ENCODE results near the gene IFI30.

IFI30 gene

GRCh38 chr19:18137657-18138339 lies 35.8 kb upstream of the IFI30 start:
- TF ChIP-seq CTCF (IDR thresholded peaks at IDR 0.05): no peak
- Histone ChIP-seq H3K4me1 (no peaks in the 10 kb centered on the region), H3K9ac (no peak overlapping the region), H3K9me3 (ENCODE audit: control insufficient read depth, low read length) (no peaks in the 10 kb centered on the region), H3K27ac (no peak overlapping the region), H2AFZ (no peak overlapping the region), H3K79me2 (no peaks in the 10 kb centered on the region), H3K4me3 (ENCODE audit: low read depth, low read length) (no peak overlapping the region), H3K4me2 (ENCODE audit: low read length) (no peak overlapping the region), H3K27me3 (ENCODE audit: control insufficient read depth, insufficient read depth, low read length) (no peaks in the 10 kb centered on the region), H3K36me3 (ENCODE audit: control insufficient read depth, insufficient read depth, low read length) (no peaks in the 10 kb centered on the region)

GRCh38 chr19:18140473-18140872 lies 33.1 kb upstream of the IFI30 start:
- H3K27ac ChIP-seq: no peak overlapping the region
- no peak overlapping the region for H3K9ac ChIP-seq
- no peaks in the 10 kb centered on the region for H3K36me3 ChIP-seq (ENCODE audit: control insufficient read depth, insufficient read depth, low read length)

GRCh38 chr19:18141031-18141430 lies 32.6 kb upstream of the IFI30 start:
- no peaks in the 10 kb centered on the region for H3K9me3 ChIP-seq (ENCODE audit: control insufficient read depth, low read length)
- no peak overlapping the region for H3K27ac ChIP-seq
- H3K79me2 ChIP-seq: peaks cover 2% of the 10 kb centered on the region
- no peaks in the 10 kb centered on the region for H3K27me3 ChIP-seq (ENCODE audit: control insufficient read depth, insufficient read depth, low read length)
- no peaks in the 10 kb centered on the region for H3K36me3 ChIP-seq (ENCODE audit: control insufficient read depth, insufficient read depth, low read length)
- no peak for TF ChIP-seq CTCF (IDR thresholded peaks at IDR 0.05)
- no peak overlapping the region for H3K4me3 ChIP-seq (ENCODE audit: low read depth, low read length)
- H2AFZ ChIP-seq: no peak overlapping the region
- no peak overlapping the region for H3K4me2 ChIP-seq (ENCODE audit: low read length)
- no peak overlapping the region for H3K9ac ChIP-seq
- no peaks in the 10 kb centered on the region for H3K4me1 ChIP-seq

More at GRCh38 chr19:18140473-18140872, 33.1 kb upstream of the IFI30 start:
- H3K4me2 ChIP-seq (ENCODE audit: low read length): no peak overlapping the region
- no peaks in the 10 kb centered on the region for H3K27me3 ChIP-seq (ENCODE audit: control insufficient read depth, insufficient read depth, low read length)
- no peaks in the 10 kb centered on the region for H3K4me1 ChIP-seq
- H3K79me2 ChIP-seq: peaks cover 2% of the 10 kb centered on the region
- no peak for TF ChIP-seq CTCF (IDR thresholded peaks at IDR 0.05)
- no peaks in the 10 kb centered on the region for H3K9me3 ChIP-seq (ENCODE audit: control insufficient read depth, low read length)
- H2AFZ ChIP-seq: no peak overlapping the region
- no peak overlapping the region for H3K4me3 ChIP-seq (ENCODE audit: low read depth, low read length)

GRCh38 chr19:18143902-18144301 lies 29.7 kb upstream of the IFI30 start:
- Histone ChIP-seq H3K9ac (no peak overlapping the region), H2AFZ (no peak overlapping the region), H3K27ac (no peak overlapping the region), H3K79me2 (peaks cover 2% of the 10 kb centered on the region), H3K4me2 (ENCODE audit: low read length) (no peak overlapping the region), H3K9me3 (ENCODE audit: control insufficient read depth, low read length) (no peaks in the 10 kb centered on the region), H3K4me1 (no peaks in the 10 kb centered on the region), H3K36me3 (ENCODE audit: control insufficient read depth, insufficient read depth, low read length) (no peaks in the 10 kb centered on the region), H3K27me3 (ENCODE audit: control insufficient read depth, insufficient read depth, low read length) (no peaks in the 10 kb centered on the region), H3K4me3 (ENCODE audit: low read depth, low read length) (no peak overlapping the region)
- no peak for TF ChIP-seq CTCF (IDR thresholded peaks at IDR 0.05)

GRCh38 chr19:18144361-18144760 lies 29.3 kb upstream of the IFI30 start:
- no peak for TF ChIP-seq CTCF (IDR thresholded peaks at IDR 0.05)
- H3K36me3 ChIP-seq (ENCODE audit: control insufficient read depth, insufficient read depth, low read length): no peaks in the 10 kb centered on the region

More at GRCh38 chr19:18144361-18144760, 29.3 kb upstream of the IFI30 start:
- H2AFZ ChIP-seq: no peak overlapping the region
- H3K4me1 ChIP-seq: no peaks in the 10 kb centered on the region
- no peaks in the 10 kb centered on the region for H3K27me3 ChIP-seq (ENCODE audit: control insufficient read depth, insufficient read depth, low read length)
- no peak overlapping the region for H3K9ac ChIP-seq
- no peak overlapping the region for H3K27ac ChIP-seq
- H3K79me2 ChIP-seq: peaks cover 2% of the 10 kb centered on the region
- no peak overlapping the region for H3K4me3 ChIP-seq (ENCODE audit: low read depth, low read length)
- no peak overlapping the region for H3K4me2 ChIP-seq (ENCODE audit: low read length)
- no peaks in the 10 kb centered on the region for H3K9me3 ChIP-seq (ENCODE audit: control insufficient read depth, low read length)

Measured in parathyroid adenoma (tissue), 2 donors.